22Rv1 (cell line): Measurements from ENCODE around the gene ATP2A3.

Source experiments
- H3K27ac ChIP-seq: fragments of 450-650 bp; 2 replicates; pipeline ENCODE4 v1.5.1; 2017
- CTCF ChIP-seq: fragments of 450-650 bp; IDR thresholded peaks from 2 replicates; pipeline ENCODE4 v1.5.1; 2017; ENCODE audit warnings: mild to moderate bottlenecking
- ZFX ChIP-seq: fragments of 450-650 bp; IDR thresholded peaks from 2 replicates; pipeline ENCODE4 v1.6.1; 2017; ENCODE audit warnings: antibody characterized with exemption, borderline replicate concordance

The ATP2A3 gene

GRCh38 chr17:3935825-3936355, 28.3 kb downstream of the ATP2A3 start:
- H3K27ac ChIP-seq: no peak overlapping the region
- no peak for TF ChIP-seq CTCF
- no peak for TF ChIP-seq ZFX

- TF ChIP-seq CTCF (peak; percentile 92), ZFX (no peak)
- H3K27ac ChIP-seq: no peak overlapping the region
These were observed 29.1 kb downstream of the ATP2A3 start for GRCh38 chr17:3935140-3935542.

- TF ChIP-seq ZFX: no peak
- TF ChIP-seq CTCF: no peak
These were observed 34.5 kb downstream of the ATP2A3 start for GRCh38 chr17:3929764-3930163.

GRCh38 chr17:3929181-3929580, 35.1 kb downstream of the ATP2A3 start:
- no peak overlapping the region for H3K27ac ChIP-seq
- TF ChIP-seq ZFX (no peak), CTCF (no peak)

More at GRCh38 chr17:3929764-3930163, 34.5 kb downstream of the ATP2A3 start:
- H3K27ac ChIP-seq: no peak overlapping the region

- no peak overlapping the region for H3K27ac ChIP-seq
- TF ChIP-seq CTCF: no peak
- no peak for TF ChIP-seq ZFX
These were observed 35.8 kb downstream of the ATP2A3 start for GRCh38 chr17:3928406-3928805.

GRCh38 chr17:3927628-3928340, 36.5 kb downstream of the ATP2A3 start:
- TF ChIP-seq CTCF (no peak), ZFX (no peak)
- H3K27ac ChIP-seq: no peak overlapping the region

- no peak for TF ChIP-seq CTCF
- no peak for TF ChIP-seq ZFX
- no peak overlapping the region for H3K27ac ChIP-seq
These were observed 37.2 kb downstream of the ATP2A3 start for GRCh38 chr17:3926860-3927627.
